ENCODE results near the gene ZNF280D.
A peak's percentile ranks its signal among the peaks of the same experiment; 100 is the strongest.

Gene ZNF280D

GRCh38 chr15:56628893-56629532 is 104.3 kb downstream of the ZNF280D start:
- H3K4me2 ChIP-seq (ENCODE audit: low read length) = no peak overlapping the region
- no peak for TF ChIP-seq EZH2 (IDR thresholded peaks at IDR 0.05; ENCODE audit: borderline replicate concordance, low read length)
- TF ChIP-seq, protein P1, sequence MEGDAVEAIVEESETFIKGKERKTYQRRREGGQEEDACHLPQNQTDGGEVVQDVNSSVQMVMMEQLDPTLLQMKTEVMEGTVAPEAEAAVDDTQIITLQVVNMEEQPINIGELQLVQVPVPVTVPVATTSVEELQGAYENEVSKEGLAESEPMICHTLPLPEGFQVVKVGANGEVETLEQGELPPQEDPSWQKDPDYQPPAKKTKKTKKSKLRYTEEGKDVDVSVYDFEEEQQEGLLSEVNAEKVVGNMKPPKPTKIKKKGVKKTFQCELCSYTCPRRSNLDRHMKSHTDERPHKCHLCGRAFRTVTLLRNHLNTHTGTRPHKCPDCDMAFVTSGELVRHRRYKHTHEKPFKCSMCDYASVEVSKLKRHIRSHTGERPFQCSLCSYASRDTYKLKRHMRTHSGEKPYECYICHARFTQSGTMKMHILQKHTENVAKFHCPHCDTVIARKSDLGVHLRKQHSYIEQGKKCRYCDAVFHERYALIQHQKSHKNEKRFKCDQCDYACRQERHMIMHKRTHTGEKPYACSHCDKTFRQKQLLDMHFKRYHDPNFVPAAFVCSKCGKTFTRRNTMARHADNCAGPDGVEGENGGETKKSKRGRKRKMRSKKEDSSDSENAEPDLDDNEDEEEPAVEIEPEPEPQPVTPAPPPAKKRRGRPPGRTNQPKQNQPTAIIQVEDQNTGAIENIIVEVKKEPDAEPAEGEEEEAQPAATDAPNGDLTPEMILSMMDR (IDR thresholded peaks at IDR 0.05; ENCODE audit: low read length) = no peak
- no peak overlapping the region for H3K4me3 ChIP-seq (ENCODE audit: low read depth, low read length, poor library complexity, severe bottlenecking)
- no peaks in the 10 kb centered on the region for H3K79me2 ChIP-seq (ENCODE audit: insufficient read depth, low read length)
- H3K4me1 ChIP-seq (ENCODE audit: insufficient read depth, low read length, severe bottlenecking) = no peaks in the 10 kb centered on the region
- H2AFZ ChIP-seq (ENCODE audit: low read length) = no peak overlapping the region
- peaks cover 24% of the 10 kb centered on the region; the same call in 1 of the 2 replicates for H3K36me3 ChIP-seq (ENCODE audit: insufficient read depth, low read length)
- H3K9me2 ChIP-seq (ENCODE audit: low read depth, low read length) = no peaks in the 10 kb centered on the region
- H3K9ac ChIP-seq (ENCODE audit: low read length) = no peak overlapping the region
- no peaks in the 10 kb centered on the region for H3K27me3 ChIP-seq (ENCODE audit: insufficient read depth, low read length)
- no peaks in the 10 kb centered on the region; the same call in 1 of the 2 replicates for H3F3A ChIP-seq (ENCODE audit: insufficient read depth, low read length)
- H3K9me3 ChIP-seq (ENCODE audit: low read length) = no peaks in the 10 kb centered on the region
- H4K20me1 ChIP-seq (ENCODE audit: insufficient read depth, low read length) = no peaks in the 10 kb centered on the region
- H3K27ac ChIP-seq (ENCODE audit: low read depth, low read length, poor library complexity, severe bottlenecking) = no peak overlapping the region

DNA sequence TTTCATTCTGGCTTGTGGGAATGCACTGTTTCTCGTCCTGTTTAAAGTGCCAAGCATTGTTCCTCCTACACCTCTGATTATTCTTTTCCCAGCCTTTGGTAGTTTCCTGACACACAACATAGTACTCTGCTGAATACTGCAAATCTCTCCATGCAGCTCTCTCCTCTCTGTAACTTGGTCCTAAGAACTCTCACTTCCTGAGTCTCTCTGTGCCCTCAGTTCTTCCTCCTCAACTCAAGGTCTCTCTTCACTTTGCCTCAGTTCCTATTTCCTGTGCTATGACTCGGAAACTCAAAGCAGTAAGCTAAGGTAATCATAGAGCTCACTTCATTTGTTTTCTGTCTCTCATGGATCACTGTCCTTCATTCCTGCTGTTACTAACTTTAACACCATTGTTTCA is 113.4 kb downstream of the ZNF280D start:
- Histone ChIP-seq H3K9ac (ENCODE audit: low read length) (no peak overlapping the region; the same call in 1 of the 2 replicates), H3K4me1 (ENCODE audit: insufficient read depth, low read length, severe bottlenecking) (peaks cover 42% of the 10 kb centered on the region), H3K9me2 (ENCODE audit: low read depth, low read length) (no peaks in the 10 kb centered on the region), H3K79me2 (ENCODE audit: insufficient read depth, low read length) (no peaks in the 10 kb centered on the region), H3K27me3 (ENCODE audit: insufficient read depth, low read length) (no peaks in the 10 kb centered on the region), H3K4me2 (ENCODE audit: low read length) (peak overlapping the region; percentile 17; the same call in 1 of the 2 replicates), H3K9me3 (ENCODE audit: low read length) (peaks cover 6% of the 10 kb centered on the region), H3K27ac (ENCODE audit: low read depth, low read length, poor library complexity, severe bottlenecking) (peak overlapping the region; percentile 55), H3F3A (ENCODE audit: insufficient read depth, low read length) (no peaks in the 10 kb centered on the region), H3K4me3 (ENCODE audit: low read depth, low read length, poor library complexity, severe bottlenecking) (no peak overlapping the region), H4K20me1 (ENCODE audit: insufficient read depth, low read length) (no peaks in the 10 kb centered on the region), H2AFZ (ENCODE audit: low read length) (peak overlapping the region; percentile 44; the same call in 1 of the 2 replicates), H3K36me3 (ENCODE audit: insufficient read depth, low read length) (no peaks in the 10 kb centered on the region; the same call in 1 of the 2 replicates)
- TF ChIP-seq, protein P1 (IDR thresholded peaks at IDR 0.05; ENCODE audit: low read length) = no peak
- TF ChIP-seq EZH2 (IDR thresholded peaks at IDR 0.05; ENCODE audit: borderline replicate concordance, low read length) = no peak

- Histone ChIP-seq H3K4me3 (ENCODE audit: low read depth, low read length, poor library complexity, severe bottlenecking) (no peak overlapping the region), H3K27ac (ENCODE audit: low read depth, low read length, poor library complexity, severe bottlenecking) (peak overlapping the region; percentile 99), H3K9ac (ENCODE audit: low read length) (no peak overlapping the region), H3K27me3 (ENCODE audit: insufficient read depth, low read length) (no peaks in the 10 kb centered on the region), H4K20me1 (ENCODE audit: insufficient read depth, low read length) (no peaks in the 10 kb centered on the region), H3K4me1 (ENCODE audit: insufficient read depth, low read length, severe bottlenecking) (peaks cover 65% of the 10 kb centered on the region), H3K9me3 (ENCODE audit: low read length) (peaks cover 6% of the 10 kb centered on the region), H3F3A (ENCODE audit: insufficient read depth, low read length) (peaks cover 6% of the 10 kb centered on the region; the same call in 1 of the 2 replicates), H3K36me3 (ENCODE audit: insufficient read depth, low read length) (no peaks in the 10 kb centered on the region; the same call in 1 of the 2 replicates), H3K9me2 (ENCODE audit: low read depth, low read length) (no peaks in the 10 kb centered on the region), H2AFZ (ENCODE audit: low read length) (no peak overlapping the region), H3K4me2 (ENCODE audit: low read length) (no peak overlapping the region), H3K79me2 (ENCODE audit: insufficient read depth, low read length) (no peaks in the 10 kb centered on the region)
- TF ChIP-seq, protein P1 (IDR thresholded peaks at IDR 0.05; ENCODE audit: low read length) = no peak
- no peak for TF ChIP-seq EZH2 (IDR thresholded peaks at IDR 0.05; ENCODE audit: borderline replicate concordance, low read length)
Observed at GRCh38 chr15:56617628-56618027, 115.7 kb downstream of the ZNF280D start.

Data from OCI-LY1 (cell line).